Activated CD4-positive, alpha-beta T cell treated with anti-CD3 and anti-CD28 coated beads, Interleukin-2, amount 50 U/mL, for 1 hour (primary cell): ENCODE results near the gene SPATA1.

Experiments used
- DNase-seq: peaks from one replicate; pipeline ENCODE4 v3.0.0-alpha.2; 2020

SPATA1 gene

GRCh38 chr1:84598418-84598817 lies 92.2 kb downstream of the SPATA1 start:
- no peak for DNase-seq

GRCh38 chr1:84598846-84599741 lies 92.9 kb downstream of the SPATA1 start:
- no peak for DNase-seq

- no peak for DNase-seq
Measured at GRCh38 chr1:84600796-84601195, 94.6 kb downstream of the SPATA1 start.

GRCh38 chr1:84603223-84603622 lies 97.0 kb downstream of the SPATA1 start:
- DNase-seq = no peak

GRCh38 chr1:84603941-84604830 lies 98.0 kb downstream of the SPATA1 start:
- DNase-seq = no peak

GRCh38 chr1:84605157-84605556 lies 99.0 kb downstream of the SPATA1 start:
- DNase-seq = no peak

- DNase-seq = no peak
Measured at GRCh38 chr1:84606977-84607376, 100.8 kb downstream of the SPATA1 start.

- DNase-seq = no peak
Measured at GRCh38 chr1:84611091-84611490, 104.9 kb downstream of the SPATA1 start.

- DNase-seq = no peak
Measured at GRCh38 chr1:84611796-84612195, 105.6 kb downstream of the SPATA1 start.

GRCh38 chr1:84613026-84613425 lies 106.8 kb downstream of the SPATA1 start:
- DNase-seq = no peak

GRCh38 chr1:84613887-84614286 lies 107.7 kb downstream of the SPATA1 start:
- no peak for DNase-seq

- no peak for DNase-seq
Measured at GRCh38 chr1:84615790-84616189, 109.6 kb downstream of the SPATA1 start.
